DOHH2 (cell line): Measurements from ENCODE around the gene ALDH1L2.

Experiments used
- H3F3A ChIP-seq: fragments of 200-600 bp; sonication (generic), shearing (Covaris generic); 2 replicates; pipeline ENCODE4 v1.6.0; 2016; ENCODE audit warnings: antibody characterized with exemption, mild to moderate bottlenecking; ENCODE audit not compliant: control insufficient read depth, insufficient read depth
- H3K27ac ChIP-seq: fragments of 200-600 bp; sonication (generic); 2 replicates; pipeline ENCODE4 v1.5.1; 2014; ENCODE audit warnings: low read depth, mild to moderate bottlenecking, low read length, moderate library complexity
- H3K27me3 ChIP-seq: fragments of 200-600 bp; sonication (generic); 2 replicates; pipeline ENCODE4 v1.6.1; 2014; ENCODE audit warnings: mild to moderate bottlenecking, low read length, mixed read lengths; ENCODE audit not compliant: control insufficient read depth
- H3K36me3 ChIP-seq: fragments of 200-600 bp; sonication (generic); 2 replicates; pipeline ENCODE4 v1.6.1; 2014; ENCODE audit warnings: mild to moderate bottlenecking, low read length, moderate library complexity, mixed read lengths; ENCODE audit not compliant: control insufficient read depth
- H3K4me1 ChIP-seq: fragments of 200-600 bp; sonication (generic); 2 replicates; pipeline ENCODE4 v1.6.1; 2014; ENCODE audit warnings: mild to moderate bottlenecking, low read length, mixed read lengths; ENCODE audit not compliant: control insufficient read depth
- H3K4me2 ChIP-seq: fragments of 200-600 bp; sonication (generic); 2 replicates; pipeline ENCODE4 v1.6.0; 2014; ENCODE audit warnings: mild to moderate bottlenecking, low read length, moderate library complexity
- H3K4me3 ChIP-seq: fragments of 200-600 bp; sonication (generic); 2 replicates; pipeline ENCODE4 v1.5.1; 2014; ENCODE audit warnings: mild to moderate bottlenecking, low read length, mixed read lengths
- H3K79me2 ChIP-seq: fragments of 200-600 bp; sonication (generic); 2 replicates; pipeline ENCODE4 v1.6.1; 2014; ENCODE audit warnings: mild to moderate bottlenecking, low read length, mixed read lengths; ENCODE audit not compliant: control insufficient read depth
- H3K9me2 ChIP-seq: fragments of 200-600 bp; sonication (generic); replicated peaks from 2 replicates; pipeline ENCODE4 v1.6.1; 2014; ENCODE audit warnings: mild to moderate bottlenecking, low read length, mixed read lengths; ENCODE audit not compliant: control insufficient read depth
- H3K9me3 ChIP-seq: fragments of 200-600 bp; sonication (generic); 2 replicates; pipeline ENCODE4 v1.6.1; 2014; ENCODE audit warnings: antibody characterized with exemption, low read length, mixed read lengths; ENCODE audit not compliant: control insufficient read depth, insufficient read depth
- H4K20me1 ChIP-seq: fragments of 200-600 bp; sonication (generic); 2 replicates; pipeline ENCODE4 v1.6.0; 2014; ENCODE audit warnings: low read depth, mild to moderate bottlenecking, antibody characterized with exemption, low read length, moderate library complexity; ENCODE audit not compliant: control insufficient read depth, insufficient read depth
- CTCF ChIP-seq: fragments of 200-600 bp; sonication (generic); IDR thresholded peaks from one replicate; pipeline ENCODE4 v1.5.1; 2014; ENCODE audit warnings: antibody characterized with exemption, mild to moderate bottlenecking, low read depth, low read length; ENCODE audit not compliant: poor library complexity, severe bottlenecking
- EZH2phosphoT487 ChIP-seq: fragments of 200-600 bp; sonication (generic); IDR thresholded peaks from 2 replicates; pipeline ENCODE4 v1.6.1; 2017; ENCODE audit warnings: borderline replicate concordance, mild to moderate bottlenecking, antibody characterized with exemption, low read length, moderate library complexity, mixed read lengths

ALDH1L2 gene

GRCh38 chr12:105084251-105085250 lies at the start of gene ALDH1L2:
Gene ALDH1L2, minus strand, starts transcription at chr12:105084458. Its CDS starts 22 bp downstream, at chr12:105084436.
- Histone ChIP-seq H3K9me3 (no peaks in the 10 kb centered on the region), H3K4me2 (peak within 1 kb of the TSS; percentile 41; the same call in 1 of the 2 replicates), H3F3A (no peaks in the 10 kb centered on the region), H3K27me3 (peaks cover 27% of the 10 kb centered on the region), H4K20me1 (no peaks in the 10 kb centered on the region), H3K27ac (no peak within 1 kb of the TSS), H3K4me3 (peak within 1 kb of the TSS; percentile 19; the same call in 1 of the 2 replicates), H3K4me1 (no peaks in the 10 kb centered on the region), H3K36me3 (no peaks in the 10 kb centered on the region), H3K9me2 (no peaks in the 10 kb centered on the region), H3K79me2 (no peaks in the 10 kb centered on the region)
- TF ChIP-seq CTCF (no peak), EZH2phosphoT487 (no peak)

- TF ChIP-seq EZH2phosphoT487, result no peak
- no peak for TF ChIP-seq CTCF
- no peaks in the 10 kb centered on the region for H3K9me3 ChIP-seq
- no peaks in the 10 kb centered on the region for H3K4me1 ChIP-seq
- H3K9me2 ChIP-seq, result no peaks in the 10 kb centered on the region
- no peak overlapping the region for H3K4me2 ChIP-seq
- no peaks in the 10 kb centered on the region for H3K27me3 ChIP-seq
- no peaks in the 10 kb centered on the region for H4K20me1 ChIP-seq
- H3K27ac ChIP-seq, result no peak overlapping the region
- H3K36me3 ChIP-seq, result peaks cover 96% of the 10 kb centered on the region
- no peak overlapping the region for H3K4me3 ChIP-seq
- H3K79me2 ChIP-seq, result peaks cover 11% of the 10 kb centered on the region
- H3F3A ChIP-seq, result peaks cover 5% of the 10 kb centered on the region; the same call in 1 of the 2 replicates
Measured at GRCh38 chr12:105120551-105120950, 36.3 kb upstream of the ALDH1L2 start.

- Histone ChIP-seq H3K27me3 (no peaks in the 10 kb centered on the region), H3K79me2 (peaks cover 36% of the 10 kb centered on the region), H3K4me3 (no peak overlapping the region), H3K27ac (no peak overlapping the region), H4K20me1 (peaks cover 8% of the 10 kb centered on the region; the same call in 1 of the 2 replicates), H3K9me3 (peaks cover under 1% of the 10 kb centered on the region; the same call in 1 of the 2 replicates), H3K9me2 (no peaks in the 10 kb centered on the region), H3K4me2 (no peak overlapping the region), H3K36me3 (peaks cover 98% of the 10 kb centered on the region), H3F3A (no peaks in the 10 kb centered on the region), H3K4me1 (peaks cover 13% of the 10 kb centered on the region)
- no peak for TF ChIP-seq EZH2phosphoT487
- no peak for TF ChIP-seq CTCF
Measured at GRCh38 chr12:105116969-105117368, 32.7 kb upstream of the ALDH1L2 start.
